Lower leg skin (tissue), 3 donors: Measurements from ENCODE around the gene GRK3.

ENCODE experiments used
- POLR2A ChIP-seq, 2 donors: fragments of 450-650 bp; IDR thresholded peaks; one replicate each; pipeline ENCODE4 v1.6.1; 2016 to 2017; ENCODE audit warnings: antibody characterized with exemption in 2 of 2, mild to moderate bottlenecking in 1 of 2, moderate library complexity in 1 of 2
- TF ChIP-seq, protein P1 (sequence below), 3 donors: fragments of 450-650 bp; IDR thresholded peaks; one replicate each; pipeline ENCODE4 v1.5.1; 2016; ENCODE audit warnings: antibody characterized with exemption in 3 of 3, mild to moderate bottlenecking in 3 of 3, moderate library complexity in 2 of 3

GRCh38 chr22:25714739-25715138, 150.3 kb downstream of the GRK3 start:
- no peak for TF ChIP-seq POLR2A (IDR thresholded peaks at IDR 0.05)
- TF ChIP-seq, protein P1, sequence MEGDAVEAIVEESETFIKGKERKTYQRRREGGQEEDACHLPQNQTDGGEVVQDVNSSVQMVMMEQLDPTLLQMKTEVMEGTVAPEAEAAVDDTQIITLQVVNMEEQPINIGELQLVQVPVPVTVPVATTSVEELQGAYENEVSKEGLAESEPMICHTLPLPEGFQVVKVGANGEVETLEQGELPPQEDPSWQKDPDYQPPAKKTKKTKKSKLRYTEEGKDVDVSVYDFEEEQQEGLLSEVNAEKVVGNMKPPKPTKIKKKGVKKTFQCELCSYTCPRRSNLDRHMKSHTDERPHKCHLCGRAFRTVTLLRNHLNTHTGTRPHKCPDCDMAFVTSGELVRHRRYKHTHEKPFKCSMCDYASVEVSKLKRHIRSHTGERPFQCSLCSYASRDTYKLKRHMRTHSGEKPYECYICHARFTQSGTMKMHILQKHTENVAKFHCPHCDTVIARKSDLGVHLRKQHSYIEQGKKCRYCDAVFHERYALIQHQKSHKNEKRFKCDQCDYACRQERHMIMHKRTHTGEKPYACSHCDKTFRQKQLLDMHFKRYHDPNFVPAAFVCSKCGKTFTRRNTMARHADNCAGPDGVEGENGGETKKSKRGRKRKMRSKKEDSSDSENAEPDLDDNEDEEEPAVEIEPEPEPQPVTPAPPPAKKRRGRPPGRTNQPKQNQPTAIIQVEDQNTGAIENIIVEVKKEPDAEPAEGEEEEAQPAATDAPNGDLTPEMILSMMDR (IDR thresholded peaks at IDR 0.05) = no peak
